ENCODE measurements around the gene SPINK7.

DNA sequence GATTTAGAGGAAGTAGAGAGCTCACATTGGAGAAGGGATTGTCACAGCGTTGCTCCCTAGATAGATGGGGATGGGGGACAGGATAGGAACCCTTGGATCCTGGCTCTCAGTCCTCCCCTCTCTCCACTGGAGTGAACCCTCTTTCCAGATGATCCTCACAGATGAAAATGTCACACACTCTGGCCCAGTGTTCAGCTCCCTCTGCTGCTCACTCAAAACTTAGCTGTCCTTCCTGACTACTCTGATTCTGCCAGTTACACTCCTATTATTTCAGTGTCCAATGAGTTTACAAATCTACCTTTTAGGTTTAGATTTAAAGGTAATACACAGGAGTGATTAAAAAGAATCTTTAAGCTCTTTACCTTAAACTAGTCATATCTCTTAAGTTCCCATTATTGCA is 5.8 kb upstream of the SPINK7 start:
- TF ChIP-seq, protein P1, sequence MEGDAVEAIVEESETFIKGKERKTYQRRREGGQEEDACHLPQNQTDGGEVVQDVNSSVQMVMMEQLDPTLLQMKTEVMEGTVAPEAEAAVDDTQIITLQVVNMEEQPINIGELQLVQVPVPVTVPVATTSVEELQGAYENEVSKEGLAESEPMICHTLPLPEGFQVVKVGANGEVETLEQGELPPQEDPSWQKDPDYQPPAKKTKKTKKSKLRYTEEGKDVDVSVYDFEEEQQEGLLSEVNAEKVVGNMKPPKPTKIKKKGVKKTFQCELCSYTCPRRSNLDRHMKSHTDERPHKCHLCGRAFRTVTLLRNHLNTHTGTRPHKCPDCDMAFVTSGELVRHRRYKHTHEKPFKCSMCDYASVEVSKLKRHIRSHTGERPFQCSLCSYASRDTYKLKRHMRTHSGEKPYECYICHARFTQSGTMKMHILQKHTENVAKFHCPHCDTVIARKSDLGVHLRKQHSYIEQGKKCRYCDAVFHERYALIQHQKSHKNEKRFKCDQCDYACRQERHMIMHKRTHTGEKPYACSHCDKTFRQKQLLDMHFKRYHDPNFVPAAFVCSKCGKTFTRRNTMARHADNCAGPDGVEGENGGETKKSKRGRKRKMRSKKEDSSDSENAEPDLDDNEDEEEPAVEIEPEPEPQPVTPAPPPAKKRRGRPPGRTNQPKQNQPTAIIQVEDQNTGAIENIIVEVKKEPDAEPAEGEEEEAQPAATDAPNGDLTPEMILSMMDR (conservative IDR thresholded peaks at IDR 0.05; ENCODE audit: low read depth, low read length), result no peak
- TF ChIP-seq RFX5 (IDR thresholded peaks at IDR 0.05; ENCODE audit: low read depth, low read length) (no peak), POLR2A (IDR thresholded peaks at IDR 0.05; ENCODE audit: low read depth, low read length) (no peak), CEBPB (IDR thresholded peaks at IDR 0.05; ENCODE audit: low read depth, low read length) (no peak), MXI1 (IDR thresholded peaks at IDR 0.05; ENCODE audit: borderline replicate concordance, low read depth, low read length) (no peak), FOS (IDR thresholded peaks at IDR 0.05; ENCODE audit: low read depth, low read length) (no peak), RAD21 (IDR thresholded peaks at IDR 0.05; ENCODE audit: low read length) (no peak), MAFK (IDR thresholded peaks at IDR 0.05; ENCODE audit: low read depth, low read length) (no peak)
